ENCODE data around the gene TENM4. TPM values are rescaled to one million over a fixed set of nuclear protein-coding genes. Genes with fewer than 3 reads are reported as not detected.

TENM4 gene
- total and polyA plus RNA-seq, 2 of the 13 experiments (the other 11 are each of a cell fraction or from before 2014, with no cell fraction given) = not detected

GRCh38 chr11:79087238-79087960 lies 353.4 kb downstream of the TENM4 start:
- ChIA-PET CTCF (ENCODE audit: low intra/inter-chr PET ratio, low total read pairs) (no interaction called here), POLR2A (no interaction called here)
- no peaks in the 10 kb centered on the region for H3K36me3 ChIP-seq (replicated peaks in 1 of 2; ENCODE audit: control insufficient read depth in 1 of 2, insufficient read depth in 2 of 2, low read length in 2 of 2)
- no peaks in the 10 kb centered on the region for H3K79me2 ChIP-seq (ENCODE audit: insufficient read depth, low read length)
- H3K4me3 ChIP-seq (replicated peaks in 1 of 3; ENCODE audit: insufficient read depth in 1 of 3, low read depth in 2 of 3, low read length in 3 of 3) = peak overlapping the region in 2 of 3 experiments; percentile 0 to 27; a peak in 3 of 6 replicates
- peak overlapping the region; percentile 57 for H3K4me2 ChIP-seq (ENCODE audit: low read depth, low read length)
- no TSS peak for BruUV-seq (replicated peaks)
- WGBS (ENCODE audit: low lambda C conversion rate) = 3% methylated on average over 8 of the region's 9 CpGs
- H3K27ac ChIP-seq (ENCODE audit: extremely low read length, insufficient read depth, low read length) = no peak overlapping the region
- no peak overlapping the region for H3K9ac ChIP-seq (ENCODE audit: insufficient read depth, low read depth, low read length)
- DNase-seq (ENCODE audit: low spot score) = peak; percentile 84
- FAIRE-seq = peak; percentile 84
- intact Hi-C loops (cut with micrococcal nuclease; ENCODE audit: unreplicated experiment) (no loop called here), in situ Hi-C loops (cut with HindIII; ENCODE audit: extremely low pct_ligation_motif_present, low pct_unique_long_range_greater_than_20kb) (no loop called here)
- H2AFZ ChIP-seq (ENCODE audit: low read length) = no peak overlapping the region
- no peaks in the 10 kb centered on the region for H3K27me3 ChIP-seq (ENCODE audit: control insufficient read depth in 1 of 2, insufficient read depth in 2 of 2, low read length in 2 of 2)
- no peaks in the 10 kb centered on the region for H3K9me3 ChIP-seq (ENCODE audit: low read length)
- ATAC-seq = peak; percentile 89
- H3K4me1 ChIP-seq (ENCODE audit: insufficient read depth, low read length) = peaks cover 27% of the 10 kb centered on the region
- no peaks in the 10 kb centered on the region for H4K20me1 ChIP-seq (ENCODE audit: insufficient read depth, low read length)
- TF ChIP-seq SOX13 (IDR thresholded peaks at IDR 0.05) (no peak), SOX13 (CRISPR knock-in tag; conservative IDR thresholded peaks at IDR 0.05 in 1 of 2, IDR thresholded peaks at IDR 0.05 in 1 of 2) (peak in 1 of 2 experiments; percentile 13; a peak in 1 of 4 replicates), TEAD3 (CRISPR knock-in tag; optimal IDR thresholded peaks at IDR 0.05; ENCODE audit: borderline replicate concordance) (peak; percentile 88), ZNF576 (CRISPR knock-in tag; IDR thresholded peaks at IDR 0.05) (no peak), ARNTL (CRISPR knock-in tag; IDR thresholded peaks at IDR 0.05) (no peak), RXRA (CRISPR knock-in tag; IDR thresholded peaks at IDR 0.05) (0 out of 2 replicates have a peak, but pooled peaks have one; percentile 12), CAMTA2 (CRISPR knock-in tag; IDR thresholded peaks at IDR 0.05; ENCODE audit: borderline replicate concordance) (no peak), TARDBP (CRISPR knock-in tag; IDR thresholded peaks at IDR 0.05) (no peak), PAXIP1 (CRISPR knock-in tag; conservative IDR thresholded peaks at IDR 0.05) (peak; percentile 30; the same call in 1 of the 2 replicates), JUN (CRISPR knock-in tag; IDR thresholded peaks at IDR 0.05) (no peak), TAF1 (CRISPR knock-in tag; IDR thresholded peaks at IDR 0.05) (0 out of 2 replicates have a peak, but pooled peaks have one; percentile 19), TBL1XR1 (IDR thresholded peaks at IDR 0.05; ENCODE audit: borderline replicate concordance, low read length, partially characterized antibody) (no peak), TCF12 (IDR thresholded peaks at IDR 0.05) (no peak), TCF12 (CRISPR knock-in tag; IDR thresholded peaks at IDR 0.05) (no peak), UBTF (CRISPR knock-in tag; IDR thresholded peaks at IDR 0.05) (no peak)

Data from HepG2 (cell line).